Fibroblast of mammary gland (primary cell): ENCODE results near the gene DRD3.
A peak's percentile ranks its signal among the peaks of the same experiment; 100 is the strongest.

Source experiments
- DNase-seq: peaks from one replicate; pipeline ENCODE4 v3.0.0-alpha.2; 2010; ENCODE audit warnings: low read depth
- H3K4me3 ChIP-seq: 2 replicates; pipeline ENCODE4 v1.5.1; 2011; ENCODE audit warnings: low read depth, mild to moderate bottlenecking, low read length, moderate library complexity; ENCODE audit not compliant: control insufficient read depth
- CTCF ChIP-seq: conservative IDR thresholded peaks from 2 replicates; pipeline ENCODE4 v1.5.1; 2011; ENCODE audit warnings: low read depth, low read length, inconsistent platforms; ENCODE audit not compliant: control insufficient read depth, insufficient read depth

DRD3 gene

GRCh38 chr3:114080201-114080600, 98.7 kb downstream of the DRD3 start:
- no peak for DNase-seq
- TF ChIP-seq CTCF, result no peak
- no peak overlapping the region for H3K4me3 ChIP-seq

GRCh38 chr3:114079761-114080160, 99.1 kb downstream of the DRD3 start:
- peak; percentile 6 for DNase-seq
- no peak overlapping the region for H3K4me3 ChIP-seq
- no peak for TF ChIP-seq CTCF

- H3K4me3 ChIP-seq, result no peak overlapping the region
- no peak for TF ChIP-seq CTCF
- DNase-seq, result peak; percentile 30
These were observed 100.7 kb downstream of the DRD3 start for GRCh38 chr3:114078126-114078525.
